Astrocyte of the cerebellum (primary cell): ENCODE measurements around the gene MS4A5.

Source experiments
- DNase-seq: peaks from one replicate; pipeline ENCODE4 v3.0.0-alpha.2; 2011; ENCODE audit warnings: low read depth
- H3K4me3 ChIP-seq: 2 replicates; pipeline ENCODE4 v1.5.1; 2011; ENCODE audit warnings: mild to moderate bottlenecking, low read depth, low read length, moderate library complexity
- in situ Hi-C: cut with HindIII; loops from 2 replicates; pipeline ENCODE4 v1.10.0; 2017; ENCODE audit warnings: low sequenced_read_pairs
- TF ChIP-seq, protein P1 (sequence below): IDR thresholded peaks from 2 replicates; pipeline ENCODE4 v1.5.1; 2012; ENCODE audit warnings: low read length, low read depth, moderate library complexity, mild to moderate bottlenecking; ENCODE audit errors: missing control alignments

The MS4A5 gene

DNA sequence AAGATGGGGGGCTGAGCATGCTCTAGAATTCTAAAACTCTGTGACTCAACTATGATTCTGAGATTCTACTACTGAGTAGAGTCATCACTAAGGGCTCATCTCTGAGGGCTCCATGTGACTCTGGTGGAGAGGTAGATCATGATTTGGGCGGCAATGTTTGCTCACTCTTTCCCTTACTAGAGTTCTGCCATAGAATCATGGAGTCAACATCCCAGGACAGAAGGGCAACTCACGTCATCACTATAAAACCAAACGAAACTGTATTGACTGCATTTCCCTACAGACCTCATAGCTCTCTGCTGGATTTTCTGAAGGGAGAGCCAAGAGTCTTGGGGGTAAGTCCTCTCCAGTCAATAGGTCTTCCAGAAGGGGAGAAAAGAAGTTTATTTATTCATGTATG lies 33.0 kb upstream of the MS4A5 start, which contains the start of gene MS4A14:
TSS of gene MS4A14 (plus strand) at position 78 of the 400 bp plus-strand sequence. CDS start at position 198, 120 bp downstream.
- no peak for DNase-seq
- TF ChIP-seq, protein P1, sequence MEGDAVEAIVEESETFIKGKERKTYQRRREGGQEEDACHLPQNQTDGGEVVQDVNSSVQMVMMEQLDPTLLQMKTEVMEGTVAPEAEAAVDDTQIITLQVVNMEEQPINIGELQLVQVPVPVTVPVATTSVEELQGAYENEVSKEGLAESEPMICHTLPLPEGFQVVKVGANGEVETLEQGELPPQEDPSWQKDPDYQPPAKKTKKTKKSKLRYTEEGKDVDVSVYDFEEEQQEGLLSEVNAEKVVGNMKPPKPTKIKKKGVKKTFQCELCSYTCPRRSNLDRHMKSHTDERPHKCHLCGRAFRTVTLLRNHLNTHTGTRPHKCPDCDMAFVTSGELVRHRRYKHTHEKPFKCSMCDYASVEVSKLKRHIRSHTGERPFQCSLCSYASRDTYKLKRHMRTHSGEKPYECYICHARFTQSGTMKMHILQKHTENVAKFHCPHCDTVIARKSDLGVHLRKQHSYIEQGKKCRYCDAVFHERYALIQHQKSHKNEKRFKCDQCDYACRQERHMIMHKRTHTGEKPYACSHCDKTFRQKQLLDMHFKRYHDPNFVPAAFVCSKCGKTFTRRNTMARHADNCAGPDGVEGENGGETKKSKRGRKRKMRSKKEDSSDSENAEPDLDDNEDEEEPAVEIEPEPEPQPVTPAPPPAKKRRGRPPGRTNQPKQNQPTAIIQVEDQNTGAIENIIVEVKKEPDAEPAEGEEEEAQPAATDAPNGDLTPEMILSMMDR = no peak
- no peak within 1 kb of the TSS for H3K4me3 ChIP-seq
- in situ Hi-C loops = no loop called here

DNA sequence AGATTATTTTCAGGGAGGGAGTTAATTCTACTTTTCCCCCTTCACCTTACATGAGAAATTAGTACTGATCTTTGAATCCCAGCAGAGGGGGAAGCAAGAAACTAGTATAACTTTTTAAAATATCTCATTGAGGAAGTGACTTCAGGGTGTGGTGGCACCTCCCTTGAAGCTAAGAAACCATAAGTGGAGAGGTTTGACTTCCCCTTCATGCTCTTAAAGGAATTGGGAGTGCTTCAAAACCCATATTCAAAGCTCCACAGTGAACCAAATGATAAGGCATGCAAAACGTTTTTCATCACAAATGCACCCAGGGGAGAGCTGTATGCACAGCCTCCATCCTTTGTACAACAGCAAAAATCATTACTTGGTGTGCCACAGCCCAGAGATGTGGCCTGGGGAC lies 32.6 kb upstream of the MS4A5 start:
- no peak for DNase-seq
- TF ChIP-seq, protein P1 = no peak
- H3K4me3 ChIP-seq = no peak overlapping the region
- in situ Hi-C loops = no loop called here

DNA sequence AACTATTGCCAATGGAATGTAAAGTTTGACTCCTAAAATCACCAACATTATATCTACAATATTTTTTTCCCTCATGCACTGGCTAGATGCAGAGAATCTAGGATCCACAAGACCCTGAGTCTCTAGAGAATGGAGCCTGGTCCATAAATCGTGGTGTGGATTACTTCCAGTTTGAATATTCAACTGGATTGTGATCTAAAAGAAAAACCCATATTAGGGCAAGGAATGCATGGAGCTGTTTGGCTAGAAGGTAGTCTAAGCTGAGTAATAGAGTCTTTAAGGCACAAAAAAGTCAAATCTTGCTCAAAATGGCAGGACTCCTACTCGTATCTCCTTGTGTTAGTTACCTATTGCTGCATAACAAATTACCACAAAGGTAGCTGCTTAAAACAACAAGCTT lies 9.4 kb upstream of the MS4A5 start:
- DNase-seq = no peak
- in situ Hi-C loops = no loop called here
- H3K4me3 ChIP-seq = no peak overlapping the region
- TF ChIP-seq, protein P1 = no peak

DNA sequence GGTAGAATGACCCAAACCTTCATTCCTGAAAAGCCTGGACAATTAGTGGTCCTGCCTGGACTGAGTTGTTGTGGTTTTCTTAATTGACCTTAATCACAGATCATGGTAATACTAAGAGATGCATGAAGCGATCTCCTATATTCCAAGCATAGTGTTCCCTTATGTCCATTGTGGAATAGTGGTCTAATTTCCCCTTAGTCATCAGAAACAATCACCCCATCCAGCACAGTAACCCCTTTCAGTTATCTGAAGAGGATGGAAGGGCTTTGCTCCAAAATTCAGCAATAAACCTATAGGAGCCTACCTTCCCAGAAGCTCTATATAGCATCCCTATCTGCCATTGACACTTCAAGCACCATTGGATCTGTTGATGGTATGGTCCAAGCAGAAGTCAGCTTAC lies 6.8 kb upstream of the MS4A5 start:
- H3K4me3 ChIP-seq = no peak overlapping the region
- in situ Hi-C loops = no loop called here
- DNase-seq = no peak
- TF ChIP-seq, protein P1 = no peak

DNA sequence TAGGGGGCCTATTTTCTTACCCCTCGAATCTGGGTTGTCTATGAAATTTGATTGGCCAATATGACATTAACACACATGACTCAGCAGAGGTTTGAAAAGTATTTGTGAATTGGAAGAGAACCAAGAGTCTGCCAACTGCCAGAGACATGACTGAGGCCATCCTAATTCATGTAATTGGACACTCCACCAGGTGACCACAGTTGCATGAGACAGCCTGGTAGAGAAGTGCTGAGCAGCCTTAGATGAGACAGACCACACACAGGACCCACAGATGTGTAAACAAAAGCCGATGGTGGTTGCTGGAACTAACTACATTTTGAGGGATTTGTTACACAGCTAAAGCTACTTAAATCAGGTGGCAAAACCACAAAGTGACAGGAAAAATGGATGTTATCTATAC lies 855 bp upstream of the MS4A5 start:
- no peak for DNase-seq
- TF ChIP-seq, protein P1 = no peak
- in situ Hi-C loops = no loop called here
- H3K4me3 ChIP-seq = no peak overlapping the region

DNA sequence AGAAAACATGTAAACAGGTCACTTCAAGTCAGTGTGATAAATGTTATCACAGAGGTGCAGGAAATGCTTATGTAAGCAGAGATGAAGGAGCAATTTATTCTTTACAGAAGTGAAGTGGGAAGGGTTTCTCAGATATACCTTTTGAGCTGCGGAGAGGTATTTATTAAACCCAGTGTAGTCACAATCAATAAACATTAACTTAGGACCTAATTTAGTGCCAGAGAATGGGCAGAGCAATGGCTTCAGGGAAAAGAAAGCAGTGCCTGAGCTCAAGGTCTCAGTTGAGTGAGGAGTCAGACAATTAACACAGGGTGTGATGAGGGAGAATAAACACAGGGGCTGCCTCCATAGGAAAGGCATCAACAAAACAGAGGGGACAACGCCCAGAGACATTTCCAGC lies 1.9 kb downstream of the MS4A5 start:
- TF ChIP-seq, protein P1 = no peak
- H3K4me3 ChIP-seq = no peak overlapping the region
- in situ Hi-C loops = no loop called here
- DNase-seq = no peak

DNA sequence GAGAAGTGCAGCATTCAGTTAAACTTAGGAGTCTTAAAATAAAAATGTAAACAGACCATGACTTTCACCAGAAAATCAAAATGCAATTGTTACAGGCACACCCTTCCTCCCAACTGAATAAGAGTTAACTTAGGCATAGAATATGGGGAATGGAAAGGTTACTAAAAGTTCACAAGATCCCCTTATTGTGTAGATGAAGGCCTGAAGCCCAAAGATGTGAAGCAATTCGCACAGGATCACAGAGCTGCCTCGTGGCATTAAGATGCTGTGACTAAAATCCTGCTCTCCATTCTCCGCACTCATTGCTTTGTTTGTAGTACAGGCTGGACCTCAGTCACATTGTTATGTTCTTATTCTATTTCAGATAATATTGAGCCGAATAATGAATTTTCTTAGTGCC lies 4.0 kb downstream of the MS4A5 start:
- no peak for DNase-seq
- H3K4me3 ChIP-seq = no peak overlapping the region
- TF ChIP-seq, protein P1 = no peak
- in situ Hi-C loops = no loop called here
